HepG2 (cell line): ENCODE measurements around the gene KLRC4. TPM values are rescaled to one million over a fixed set of nuclear protein-coding genes. Genes with fewer than 3 reads are reported as not detected.
"Not testable (repeated sequence)": the region's sequence is repeated elsewhere in the genome, so short reads cannot be mapped to it uniquely, and the experiment has no call there.

Source experiments
- ATAC-seq: fragments of 200-7000 bp; cut with Tn5 transposase; 3 replicates; pipeline ENCODE4 v1.9.1; 2020; ENCODE audit warnings: mild to moderate bottlenecking, moderate library complexity
- BruUV-seq: library from RNA; stranded (reverse); fragments of 400-500 nt; replicated peaks from 2 replicates; lab custom pipeline; 2021; lab: Mats Ljungman, UMichigan
- CTCF ChIA-PET: fragments of 300-600 bp; formaldehyde crosslinking; extraction: SDS; loops from one replicate; lab custom pipeline; 2021; ENCODE audit warnings: low total read pairs, inconsistent platforms, low intra/inter-chr PET ratio; lab: Yijun Ruan, JAX
- POLR2A ChIA-PET: fragments of 350-600 bp; sonication (Branson Sonifier 250); formaldehyde crosslinking; loops from one replicate; lab custom pipeline; 2020; ENCODE audit warnings: antibody characterized with exemption, inconsistent platforms; lab: Yijun Ruan, JAX
- DNase-seq: peaks from one replicate; pipeline ENCODE4 v3.0.0-alpha.2; 2015; ENCODE audit warnings: low spot score
- FAIRE-seq: peaks from 3 replicates; lab custom pipeline; 2011; peaks lifted over from hg19 to GRCh38; lab: Jason Lieb, UNC
- H2AFZ ChIP-seq: one replicate; pipeline ENCODE4 v1.6.1; 2011; ENCODE audit warnings: low read length, inconsistent platforms
- H3K27ac ChIP-seq: fragments of 300-600 bp; 3 replicates; pipeline ENCODE4 v1.8.0; 2011; ENCODE audit warnings: mixed run types, mild to moderate bottlenecking, mixed read lengths, low read length, inconsistent platforms; ENCODE audit not compliant: insufficient read depth; ENCODE audit errors: extremely low read length
- H3K27me3 ChIP-seq, 2 experiments: fragments of 200-600 bp in 1 of 2; 2 replicates in 1 of 2; 3 replicates in 1 of 2; pipeline versions ENCODE4 v1.6.0 to v1.8.0; 2011; ENCODE audit warnings: low read length in 2 of 2, mild to moderate bottlenecking in 2 of 2, moderate library complexity in 2 of 2, inconsistent platforms in 1 of 2; ENCODE audit not compliant: insufficient read depth in 2 of 2, control insufficient read depth in 1 of 2
- H3K36me3 ChIP-seq, 2 experiments: fragments of 200-600 bp in 1 of 2; replicated peaks in 1 of 2; 2 replicates in 1 of 2; 3 replicates in 1 of 2; pipeline versions ENCODE4 v1.5.1 to v1.8.0; 2011; ENCODE audit warnings: low read length in 2 of 2, inconsistent platforms in 1 of 2; ENCODE audit not compliant: insufficient read depth in 2 of 2, control insufficient read depth in 1 of 2
- H3K4me1 ChIP-seq: 2 replicates; pipeline ENCODE4 v1.5.1; 2012; ENCODE audit warnings: low read length, inconsistent platforms; ENCODE audit not compliant: insufficient read depth
- H3K4me2 ChIP-seq: 2 replicates; pipeline ENCODE4 v1.6.0; 2011; ENCODE audit warnings: low read depth, low read length, inconsistent platforms
- H3K4me3 ChIP-seq, 3 experiments: fragments of 200-600 bp in 1 of 3; sonication (generic), shearing (Covaris generic) in 1 of 3; replicated peaks in 1 of 3; 2 replicates each; pipeline ENCODE4 v1.5.1; 2011 to 2016; ENCODE audit warnings: low read length in 3 of 3, inconsistent platforms in 2 of 3, low read depth in 2 of 3, mild to moderate bottlenecking in 2 of 3, control low read depth in 1 of 3, mixed read lengths in 1 of 3; ENCODE audit not compliant: insufficient read depth in 1 of 3
- H3K79me2 ChIP-seq: one replicate; pipeline ENCODE4 v1.6.1; 2011; ENCODE audit warnings: low read length, inconsistent platforms; ENCODE audit not compliant: insufficient read depth
- H3K9ac ChIP-seq: 2 replicates; pipeline ENCODE4 v1.6.0; 2011; ENCODE audit warnings: mild to moderate bottlenecking, low read depth, low read length, inconsistent platforms; ENCODE audit not compliant: insufficient read depth
- H3K9me3 ChIP-seq: 2 replicates; pipeline ENCODE4 v1.5.1; 2012; ENCODE audit warnings: mild to moderate bottlenecking, low read length
- H4K20me1 ChIP-seq: 2 replicates; pipeline ENCODE4 v1.6.0; 2011; ENCODE audit warnings: inconsistent platforms, mild to moderate bottlenecking, low read length, moderate library complexity; ENCODE audit not compliant: insufficient read depth
- CAMTA2 ChIP-seq: sonication (generic); formaldehyde crosslinking; IDR thresholded peaks from 2 replicates; pipeline ENCODE4 v1.4.0; 2020; ENCODE audit warnings: mild to moderate bottlenecking, missing genetic modification reagents, borderline replicate concordance
- CC2D1A ChIP-seq: sonication (generic); formaldehyde crosslinking; IDR thresholded peaks from 2 replicates; pipeline ENCODE4 v1.8.1; 2023; ENCODE audit warnings: mild to moderate bottlenecking, missing genetic modification reagents
- PHF8 ChIP-seq: sonication (generic); formaldehyde crosslinking; IDR thresholded peaks from 2 replicates; pipeline ENCODE4 v1.5.0; 2020; ENCODE audit warnings: missing genetic modification reagents
- PRDM10 ChIP-seq: sonication (generic); formaldehyde crosslinking; IDR thresholded peaks from 2 replicates; pipeline ENCODE4 v1.4.0; 2020; ENCODE audit warnings: low read depth, missing genetic modification reagents
- THAP7 ChIP-seq: sonication (generic); formaldehyde crosslinking; IDR thresholded peaks from 2 replicates; pipeline ENCODE4 v1.8.1; 2023; ENCODE audit warnings: mild to moderate bottlenecking, missing genetic modification reagents
- ZBTB21 ChIP-seq: sonication (generic); formaldehyde crosslinking; IDR thresholded peaks from 2 replicates; pipeline ENCODE4 v1.4.0; 2020; ENCODE audit warnings: missing genetic modification reagents
- ZFY ChIP-seq: sonication (generic); formaldehyde crosslinking; IDR thresholded peaks from 2 replicates; pipeline ENCODE4 v1.4.0; 2020; ENCODE audit warnings: missing genetic modification reagents
- ZNF136 ChIP-seq: sonication (generic); formaldehyde crosslinking; IDR thresholded peaks from 2 replicates; pipeline ENCODE4 v1.8.1; 2022; ENCODE audit warnings: low read depth, mild to moderate bottlenecking, moderate library complexity, missing genetic modification reagents
- ZSCAN31 ChIP-seq: sonication (generic); formaldehyde crosslinking; IDR thresholded peaks from 2 replicates; pipeline ENCODE4 v1.5.0; 2020; ENCODE audit warnings: low read depth, mild to moderate bottlenecking, missing genetic modification reagents
- WGBS: methylation state at CpG from one replicate; pipeline ENCODE4 v1.1.6; 2017; ENCODE audit warnings: low lambda C conversion rate; 5-methylcytosine and 5-hydroxymethylcytosine counted together
- in situ Hi-C: cut with HindIII; loops from 2 replicates; pipeline ENCODE4 v1.10.0; 2017; ENCODE audit warnings: low pct_unique_long_range_greater_than_20kb; ENCODE audit not compliant: extremely low pct_ligation_motif_present
- intact Hi-C: fragments of 100-400 bp; cut with micrococcal nuclease; formaldehyde crosslinking; loops from one replicate; pipeline ENCODE4 v1.10.0; 2022; ENCODE audit not compliant: unreplicated experiment
- polyA plus RNA-seq, 8 experiments: library from polyadenylated mRNA; depleted of rRNA in 3 of 8; stranded (reverse) in 7 of 8; unstranded in 1 of 8; fragments of >200 nt; fragmentation: Illumina TruSeq in 4 of 8; extraction: Trizol in 4 of 8; gene quantifications; 2 replicates each; pipeline versions ENCODE4 v1.2.1 to v1.2.3, GENCODE V29; 2011 to 2016; ENCODE audit warnings: low read depth in 4 of 8, missing spikeins in 1 of 8, mixed read lengths in 1 of 8; ENCODE audit not compliant: insufficient read depth in 1 of 8
- total RNA-seq, 5 experiments: library from RNA; depleted of rRNA; stranded (reverse); fragments of >200 nt; fragmentation: Illumina TruSeq; extraction: Trizol; gene quantifications; 2 replicates each; pipeline ENCODE4 v1.2.3, GENCODE V29; 2016; ENCODE audit warnings: low read depth in 1 of 5

Gene KLRC4
- total and polyA plus RNA-seq, 2 of the 13 experiments (the other 11 are each of a cell fraction or from before 2014, with no cell fraction given), result 0.09 TPM; not detected in 1

- no peaks in the 10 kb centered on the region for H3K79me2 ChIP-seq
- H3K4me3 ChIP-seq, result no peak overlapping the region
- no peaks in the 10 kb centered on the region for H3K9me3 ChIP-seq
- no peaks in the 10 kb centered on the region for H4K20me1 ChIP-seq
- peaks cover 19% of the 10 kb centered on the region for H3K4me1 ChIP-seq
- TF ChIP-seq ZFY (CRISPR knock-in tag), result no peak
- no peak for TF ChIP-seq CC2D1A (CRISPR knock-in tag)
- TF ChIP-seq PHF8 (CRISPR knock-in tag), result no peak
- no peak for TF ChIP-seq CAMTA2 (CRISPR knock-in tag)
- TF ChIP-seq ZNF136 (CRISPR knock-in tag), result no peak
- TF ChIP-seq PRDM10, result no peak
- no peak for TF ChIP-seq THAP7 (CRISPR knock-in tag)
- no peak for TF ChIP-seq ZBTB21 (CRISPR knock-in tag)
- TF ChIP-seq ZSCAN31 (CRISPR knock-in tag), result no peak
- ATAC-seq, result no peak
- ChIA-PET POLR2A (no interaction called here), CTCF (no interaction called here)
- no peak for DNase-seq
- H3K4me2 ChIP-seq, result no peak overlapping the region
- intact Hi-C loops (no loop called here), in situ Hi-C loops (no loop called here)
- no peak overlapping the region for H3K27ac ChIP-seq
- H3K27me3 ChIP-seq, result no peaks in the 10 kb centered on the region
- no peak for FAIRE-seq
- BruUV-seq, result no TSS peak
- H3K9ac ChIP-seq, result no peak overlapping the region
- no peaks in the 10 kb centered on the region for H3K36me3 ChIP-seq
- 22% methylated on average over 7 of the region's 7 CpGs for WGBS
- no peak overlapping the region for H2AFZ ChIP-seq
These were observed 17.1 kb downstream of the KLRC4 start for GRCh38 chr12:10392394-10392930.

- CTCF ChIA-PET, result not testable (repeated sequence)
These were observed 18.6 kb downstream of the KLRC4 start for GRCh38 chr12:10390991-10391390.

More at GRCh38 chr12:10390991-10391390, 18.6 kb downstream of the KLRC4 start:
- intact Hi-C loops, ATAC-seq, POLR2A ChIA-PET, H2AFZ ChIP-seq, H3K27me3 ChIP-seq, DNase-seq, H3K9ac ChIP-seq, BruUV-seq, H3K4me3 ChIP-seq, H3K4me2 ChIP-seq, H3K9me3 ChIP-seq, H3K27ac ChIP-seq, H3K36me3 ChIP-seq, H3K79me2 ChIP-seq, H4K20me1 ChIP-seq, in situ Hi-C loops, FAIRE-seq: not testable (repeated sequence)
- WGBS, result 52% methylated on average over 7 of the region's 7 CpGs
- H3K4me1 ChIP-seq, result peaks cover 15% of the 10 kb centered on the region
